Activated naive CD4-positive, alpha-beta T cell treated with anti-CD3 and anti-CD28 coated beads, Interleukin-2, amount 10 ng/mL, durations not matched to agents 7 days and 5 days (primary cell): ENCODE measurements around the gene BCAS3.
"Not testable (repeated sequence)": the region's sequence is repeated elsewhere in the genome, so short reads cannot be mapped to it uniquely, and the experiment has no call there.

Experiments used
- CTCF ChIA-PET: fragments of 350-600 bp; sonication (Branson Sonifier 250); formaldehyde crosslinking; loops from one replicate; lab custom pipeline; 2021; ENCODE audit warnings: antibody characterized with exemption; lab: Charles Lee
- DNase-seq: peaks from one replicate; pipeline ENCODE4 v3.0.0-alpha.2; 2020
- H3K27ac Mint-ChIP-seq: one replicate; pipeline ENCODE4 v1.8.0; 2021; ENCODE audit warnings: mild to moderate bottlenecking, moderate library complexity, mixed read lengths
- H3K27me3 Mint-ChIP-seq: one replicate; pipeline ENCODE4 v1.8.0; 2021; ENCODE audit warnings: mild to moderate bottlenecking, mixed read lengths
- H3K36me3 Mint-ChIP-seq: one replicate; pipeline ENCODE4 v1.8.0; 2021; ENCODE audit warnings: mixed read lengths
- H3K4me1 Mint-ChIP-seq: one replicate; pipeline ENCODE4 v1.8.0; 2021; ENCODE audit warnings: mixed read lengths
- H3K4me3 Mint-ChIP-seq: one replicate; pipeline ENCODE4 v1.8.0; 2021; ENCODE audit warnings: mild to moderate bottlenecking, moderate library complexity, mixed read lengths
- H3K9me3 Mint-ChIP-seq: one replicate; pipeline ENCODE4 v1.8.0; 2021; ENCODE audit warnings: mixed read lengths

Gene BCAS3

GRCh38 chr17:61418449-61418848 lies 740.8 kb downstream of the BCAS3 start:
- CTCF ChIA-PET = interaction anchor here (1.2 kb wide), 1 partner anchor 30 kb away, joined by 3 read pairs; no protein-coding TSS in a partner anchor
- DNase-seq = no peak
- Mint-ChIP-seq H3K4me1 (peaks cover 3% of the 10 kb centered on the region), H3K27ac (no peak overlapping the region), H3K4me3 (no peak overlapping the region), H3K9me3 (no peaks in the 10 kb centered on the region), H3K27me3 (peaks cover 81% of the 10 kb centered on the region), H3K36me3 (no peaks in the 10 kb centered on the region)

DNA sequence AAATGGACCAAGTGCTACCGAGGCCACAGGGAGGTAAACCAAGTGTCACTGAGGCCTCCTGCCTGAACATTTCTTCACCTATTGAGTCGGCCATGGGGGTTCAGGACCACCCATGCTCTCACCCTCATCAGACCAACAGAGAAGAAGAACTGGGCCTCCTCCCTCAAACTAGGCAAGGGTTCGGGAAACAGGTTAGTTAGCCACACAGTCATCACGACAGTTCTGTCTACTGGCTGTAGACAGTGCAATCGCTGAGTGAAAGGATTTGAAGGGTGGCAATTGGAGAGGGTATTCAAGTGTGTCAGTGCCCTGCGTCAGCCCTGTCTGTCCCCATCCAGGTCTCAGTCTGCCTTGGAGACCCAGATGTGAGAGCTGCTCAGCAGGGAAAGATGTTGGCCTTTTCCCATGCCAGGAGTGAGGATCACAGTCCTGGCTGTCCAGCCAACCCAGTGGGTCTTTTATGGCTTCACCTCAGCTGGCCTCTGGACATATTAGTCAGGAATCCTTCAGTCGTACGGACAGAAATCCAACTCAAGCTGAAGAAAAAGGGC lies 741.9 kb downstream of the BCAS3 start:
- Mint-ChIP-seq H3K4me1 (peaks cover 2% of the 10 kb centered on the region), H3K4me3 (no peak overlapping the region)
- CTCF ChIA-PET = no interaction called here

GRCh38 chr17:61420052-61420451 lies 742.4 kb downstream of the BCAS3 start:
- H3K4me1 Mint-ChIP-seq = peaks cover 2% of the 10 kb centered on the region
- peaks cover 74% of the 10 kb centered on the region for H3K27me3 Mint-ChIP-seq
- CTCF ChIA-PET = no interaction called here
- DNase-seq = no peak
- H3K4me3 Mint-ChIP-seq = no peak overlapping the region
- no peaks in the 10 kb centered on the region for H3K9me3 Mint-ChIP-seq
- no peak overlapping the region for H3K27ac Mint-ChIP-seq
- H3K36me3 Mint-ChIP-seq = no peaks in the 10 kb centered on the region

More for the DNA sequence above, 741.9 kb downstream of the BCAS3 start:
- Mint-ChIP-seq H3K27ac (no peak overlapping the region), H3K9me3 (no peaks in the 10 kb centered on the region), H3K27me3 (peaks cover 77% of the 10 kb centered on the region), H3K36me3 (no peaks in the 10 kb centered on the region)
- DNase-seq = no peak

DNA sequence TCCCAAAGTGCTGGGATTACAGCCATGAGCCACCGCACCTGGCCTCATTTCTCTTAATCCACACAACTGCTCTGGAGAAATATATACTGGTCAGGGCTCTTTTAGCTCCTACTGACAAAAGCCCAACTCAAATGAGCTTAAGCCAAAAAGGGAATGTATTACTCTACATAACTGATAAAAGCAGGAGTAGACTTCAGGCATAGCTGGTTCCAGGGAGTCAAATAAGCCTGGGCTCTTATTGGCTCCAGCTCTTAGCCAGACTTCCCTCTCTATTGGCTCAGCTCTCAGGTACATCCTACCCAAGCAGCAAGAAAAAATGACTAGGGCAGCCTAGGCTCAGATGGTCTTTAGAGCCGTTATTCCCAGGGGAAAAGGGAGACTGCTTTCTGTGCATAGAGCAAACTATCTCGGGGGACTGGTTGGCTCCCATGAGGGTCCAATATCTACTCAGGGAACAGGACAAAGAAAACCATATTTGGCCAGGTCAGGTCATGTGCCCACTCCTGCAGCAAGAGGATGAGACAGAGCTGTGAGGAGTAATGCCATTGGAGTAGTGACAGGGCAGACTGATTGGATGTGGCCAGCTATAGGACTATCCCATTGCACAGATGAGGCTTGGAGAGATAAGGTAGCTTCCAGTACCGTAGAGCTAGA lies 743.2 kb downstream of the BCAS3 start:
- no peaks in the 10 kb centered on the region for H3K9me3 Mint-ChIP-seq
- H3K36me3 Mint-ChIP-seq = no peaks in the 10 kb centered on the region
- CTCF ChIA-PET = no interaction called here
- no peak for DNase-seq
- H3K27ac Mint-ChIP-seq = no peak overlapping the region
- H3K27me3 Mint-ChIP-seq = peaks cover 73% of the 10 kb centered on the region
- peaks cover 2% of the 10 kb centered on the region for H3K4me1 Mint-ChIP-seq
- no peak overlapping the region for H3K4me3 Mint-ChIP-seq

DNA sequence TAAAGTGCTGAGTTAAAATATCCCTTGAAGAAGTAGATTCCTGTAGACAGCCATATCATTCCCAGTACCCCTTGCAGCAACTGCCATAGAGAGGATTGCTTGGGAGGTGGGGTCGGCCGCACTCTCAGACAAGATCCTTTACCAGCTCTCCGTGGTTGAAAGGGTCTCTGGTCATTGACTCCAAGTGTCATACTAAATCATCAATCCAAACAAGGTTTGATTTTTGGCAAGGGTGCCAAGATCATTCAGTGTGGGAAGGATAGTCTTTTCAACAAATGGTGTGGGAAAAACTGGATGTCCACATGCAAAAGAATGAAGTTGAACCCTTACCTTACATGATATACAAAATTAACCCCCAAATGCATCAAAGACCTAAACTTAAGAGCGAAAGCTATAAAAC lies 743.8 kb downstream of the BCAS3 start:
- H3K4me3 Mint-ChIP-seq = no peak overlapping the region
- DNase-seq = no peak
- H3K27ac Mint-ChIP-seq = no peak overlapping the region
- H3K4me1 Mint-ChIP-seq = peaks cover 2% of the 10 kb centered on the region
- H3K27me3 Mint-ChIP-seq = peaks cover 73% of the 10 kb centered on the region
- H3K9me3 Mint-ChIP-seq = no peaks in the 10 kb centered on the region
- no peaks in the 10 kb centered on the region for H3K36me3 Mint-ChIP-seq
- CTCF ChIA-PET = no interaction called here

DNA sequence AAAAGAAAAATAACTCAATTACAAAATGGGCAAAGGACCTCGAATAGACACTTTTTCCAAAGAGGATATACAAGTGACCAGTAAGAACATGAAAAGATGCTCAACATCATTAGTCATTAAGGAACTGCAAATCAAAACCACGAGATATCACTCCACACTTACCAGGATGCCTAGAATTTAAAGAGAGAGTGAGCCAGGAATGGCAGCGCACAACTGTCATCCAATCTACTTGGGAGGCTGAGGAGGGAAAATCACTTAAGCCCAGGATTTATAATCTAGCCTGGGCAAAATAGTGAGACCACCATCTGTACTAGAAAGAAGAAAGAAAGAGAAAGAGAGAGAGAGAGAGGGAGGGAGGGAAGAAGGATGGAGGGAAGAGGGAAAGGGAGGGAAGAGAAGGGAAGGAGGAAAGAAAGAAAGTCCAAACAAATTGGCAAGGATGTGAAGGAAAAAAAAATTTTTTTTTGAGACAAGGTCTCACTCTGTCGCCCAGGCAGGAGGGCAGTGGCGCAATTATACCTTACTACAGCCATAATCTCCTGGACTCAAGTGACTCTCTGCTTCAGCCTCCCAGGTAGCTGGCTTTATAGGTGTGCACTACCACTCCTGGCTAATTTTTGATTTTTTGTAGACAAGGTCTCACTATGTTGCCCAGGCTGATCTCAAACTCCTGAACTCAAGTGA lies 744.6 kb downstream of the BCAS3 start:
- H3K4me1 Mint-ChIP-seq = no peaks in the 10 kb centered on the region
- H3K27ac Mint-ChIP-seq = no peak overlapping the region
- H3K9me3 Mint-ChIP-seq = no peaks in the 10 kb centered on the region
- no peaks in the 10 kb centered on the region for H3K36me3 Mint-ChIP-seq
- H3K27me3 Mint-ChIP-seq = peaks cover 71% of the 10 kb centered on the region
- DNase-seq = no peak
- CTCF ChIA-PET = interaction anchor here (1.7 kb wide), 1 partner anchor 10 kb away, joined by 4 read pairs; no protein-coding TSS in a partner anchor
- H3K4me3 Mint-ChIP-seq = no peak overlapping the region

DNA sequence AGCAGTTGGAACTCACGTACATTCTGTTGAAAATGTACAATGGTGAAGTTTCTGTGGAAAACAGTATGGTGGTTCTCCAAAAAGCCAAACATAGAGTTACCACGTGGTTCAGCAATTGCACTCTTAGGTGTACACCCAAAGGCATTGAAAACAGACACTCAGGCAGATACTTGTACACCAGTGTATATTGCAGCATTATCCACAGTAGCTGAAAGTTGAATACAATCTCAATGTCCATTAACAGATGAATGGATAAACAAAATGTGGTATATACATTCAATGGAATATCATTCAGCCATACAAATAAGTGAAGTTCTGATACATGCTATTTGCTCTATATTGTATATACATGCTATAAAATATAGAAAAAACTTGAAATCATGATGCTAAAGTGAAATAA lies 745.2 kb downstream of the BCAS3 start:
- no peak for DNase-seq
- Mint-ChIP-seq H3K36me3 (no peaks in the 10 kb centered on the region), H3K9me3 (no peaks in the 10 kb centered on the region), H3K27ac (no peak overlapping the region), H3K4me1 (no peaks in the 10 kb centered on the region), H3K4me3 (no peak overlapping the region), H3K27me3 (peaks cover 70% of the 10 kb centered on the region)
- CTCF ChIA-PET = interaction anchor here (1.7 to 2.3 kb wide), 2 partner anchors 9 to 11 kb away, joined by 4 to 5 read pairs; no protein-coding TSS in a partner anchor

- Mint-ChIP-seq H3K4me3 (no peak overlapping the region), H3K4me1 (no peaks in the 10 kb centered on the region), H3K27me3 (peaks cover 70% of the 10 kb centered on the region), H3K27ac (no peak overlapping the region), H3K9me3 (no peaks in the 10 kb centered on the region), H3K36me3 (no peaks in the 10 kb centered on the region)
- CTCF ChIA-PET = interaction anchor here (2.3 kb wide), 1 partner anchor 10 kb away, joined by 5 read pairs; no protein-coding TSS in a partner anchor
- no peak for DNase-seq
Observed at GRCh38 chr17:61423967-61424649, 746.5 kb downstream of the BCAS3 start.

- CTCF ChIA-PET = interaction anchor here (1.1 kb wide), 1 partner anchor 9 kb away, joined by 4 read pairs; no protein-coding TSS in a partner anchor
- H3K36me3 Mint-ChIP-seq = no peaks in the 10 kb centered on the region
- H3K4me3 Mint-ChIP-seq = no peak overlapping the region
- no peaks in the 10 kb centered on the region for H3K9me3 Mint-ChIP-seq
- no peaks in the 10 kb centered on the region for H3K4me1 Mint-ChIP-seq
- no peak for DNase-seq
- peaks cover 54% of the 10 kb centered on the region for H3K27me3 Mint-ChIP-seq
- peak overlapping the region; percentile 47 for H3K27ac Mint-ChIP-seq
Observed at GRCh38 chr17:61425682-61426481, 748.2 kb downstream of the BCAS3 start.

- no peak overlapping the region for H3K27ac Mint-ChIP-seq
- CTCF ChIA-PET = interaction anchor here (1.1 to 1.3 kb wide), 2 partner anchors 9 to 11 kb away, joined by 3 to 4 read pairs; no protein-coding TSS in a partner anchor
- H3K4me1 Mint-ChIP-seq = no peaks in the 10 kb centered on the region
- H3K27me3 Mint-ChIP-seq = peaks cover 47% of the 10 kb centered on the region
- DNase-seq = no peak
- no peaks in the 10 kb centered on the region for H3K9me3 Mint-ChIP-seq
- H3K36me3 Mint-ChIP-seq = no peaks in the 10 kb centered on the region
- no peak overlapping the region for H3K4me3 Mint-ChIP-seq
Observed at GRCh38 chr17:61426482-61427304, 749.0 kb downstream of the BCAS3 start.

- H3K4me3 Mint-ChIP-seq = no peak overlapping the region
- CTCF ChIA-PET = interaction anchor here (1.3 kb wide), 1 partner anchor 11 kb away, joined by 3 read pairs; no protein-coding TSS in a partner anchor
- H3K27ac Mint-ChIP-seq = no peak overlapping the region
- no peaks in the 10 kb centered on the region for H3K36me3 Mint-ChIP-seq
- H3K9me3 Mint-ChIP-seq = no peaks in the 10 kb centered on the region
- DNase-seq = no peak
- peaks cover 45% of the 10 kb centered on the region for H3K27me3 Mint-ChIP-seq
- no peaks in the 10 kb centered on the region for H3K4me1 Mint-ChIP-seq
Observed at GRCh38 chr17:61427567-61427966, 749.9 kb downstream of the BCAS3 start.

- H3K36me3 Mint-ChIP-seq = no peaks in the 10 kb centered on the region
- peaks cover 39% of the 10 kb centered on the region for H3K27me3 Mint-ChIP-seq
- CTCF ChIA-PET = no interaction called here
- H3K4me1 Mint-ChIP-seq = no peaks in the 10 kb centered on the region
- no peak overlapping the region for H3K4me3 Mint-ChIP-seq
- no peak overlapping the region for H3K27ac Mint-ChIP-seq
- no peaks in the 10 kb centered on the region for H3K9me3 Mint-ChIP-seq
- no peak for DNase-seq
Observed at GRCh38 chr17:61429274-61429673, 751.6 kb downstream of the BCAS3 start.

DNA sequence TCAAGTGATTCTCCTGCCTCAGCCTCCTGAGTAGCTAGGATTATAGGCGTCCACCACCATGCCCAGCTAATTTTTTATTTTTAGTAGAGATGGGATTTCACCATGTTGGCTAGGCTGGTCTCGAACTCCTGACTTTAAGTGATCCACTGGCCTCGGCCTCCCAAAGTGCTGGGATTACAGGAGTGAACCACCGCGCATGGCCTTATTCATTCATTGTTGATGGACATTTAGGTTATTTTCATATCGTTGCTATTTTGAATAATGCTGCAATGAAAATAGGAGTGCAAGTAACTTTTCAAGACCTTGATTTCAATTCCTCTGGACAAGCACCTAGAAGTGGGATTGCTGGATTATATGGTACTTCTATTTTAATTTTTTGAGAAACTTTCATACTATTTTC lies 752.2 kb downstream of the BCAS3 start:
- H3K36me3 Mint-ChIP-seq, H3K4me1 Mint-ChIP-seq, CTCF ChIA-PET, H3K4me3 Mint-ChIP-seq, DNase-seq, H3K27ac Mint-ChIP-seq, H3K9me3 Mint-ChIP-seq: not testable (repeated sequence)
- peaks cover 39% of the 10 kb centered on the region for H3K27me3 Mint-ChIP-seq
